Mesendoderm (in vitro differentiated cells): Measurements from ENCODE around the gene VPS11.
"Not testable (repeated sequence)": the region's sequence is repeated elsewhere in the genome, so short reads cannot be mapped to it uniquely, and the experiment has no call there.

Experiments
- DNase-seq: peaks from one replicate; pipeline ENCODE4 v3.0.0; 2013
- H2AK5ac ChIP-seq: 2 replicates; pipeline ENCODE4 v1.6.1; 2013; ENCODE audit warnings: low read length, inconsistent platforms
- H2BK120ac ChIP-seq: 2 replicates; pipeline ENCODE4 v1.6.1; 2013; ENCODE audit warnings: low read depth, mild to moderate bottlenecking, low read length, moderate library complexity, mixed read lengths
- H2BK15ac ChIP-seq: replicated peaks from 2 replicates; pipeline ENCODE4 v1.6.1; 2013; ENCODE audit warnings: low read depth, mild to moderate bottlenecking, moderate library complexity
- H2BK5ac ChIP-seq: 2 replicates; pipeline ENCODE4 v1.6.1; 2013; ENCODE audit warnings: low read length, inconsistent platforms
- H3K18ac ChIP-seq: 2 replicates; pipeline ENCODE4 v1.6.1; 2013; ENCODE audit warnings: mild to moderate bottlenecking, low read length, mixed read lengths
- H3K23ac ChIP-seq: one replicate; pipeline ENCODE4 v1.6.1; 2013; ENCODE audit warnings: low read length
- H3K27ac ChIP-seq: 2 replicates; pipeline ENCODE4 v1.5.1; 2013; ENCODE audit warnings: low read depth, mild to moderate bottlenecking, inconsistent platforms, low read length, moderate library complexity
- H3K27me3 ChIP-seq: 2 replicates; pipeline ENCODE4 v1.6.1; 2013; ENCODE audit warnings: low read length, control low read depth, mild to moderate bottlenecking, inconsistent platforms; ENCODE audit not compliant: insufficient read depth, poor library complexity
- H3K36me3 ChIP-seq: 2 replicates; pipeline ENCODE4 v1.6.1; 2013; ENCODE audit warnings: low read length, inconsistent platforms; ENCODE audit not compliant: control insufficient read depth, insufficient read depth
- H3K4ac ChIP-seq: one replicate; pipeline ENCODE4 v1.6.1; 2013; ENCODE audit warnings: low read depth, mild to moderate bottlenecking, low read length, moderate library complexity
- H3K4me1 ChIP-seq: 2 replicates; pipeline ENCODE4 v1.6.1; 2013; ENCODE audit warnings: low read depth, low read length, inconsistent platforms; ENCODE audit not compliant: control insufficient read depth
- H3K4me2 ChIP-seq: 2 replicates; pipeline ENCODE4 v1.6.1; 2013; ENCODE audit warnings: low read length
- H3K4me3 ChIP-seq: 2 replicates; pipeline ENCODE4 v1.5.1; 2013; ENCODE audit warnings: mild to moderate bottlenecking, low read length
- H3K56ac ChIP-seq: one replicate; pipeline ENCODE4 v1.6.1; 2013; ENCODE audit warnings: low read length
- H3K79me1 ChIP-seq: 2 replicates; pipeline ENCODE4 v1.6.1; 2013; ENCODE audit warnings: low read length, inconsistent platforms
- H3K79me2 ChIP-seq: 2 replicates; pipeline ENCODE4 v1.6.1; 2013; ENCODE audit warnings: mild to moderate bottlenecking, low read length; ENCODE audit not compliant: control insufficient read depth, insufficient read depth
- H3K9ac ChIP-seq: 2 replicates; pipeline ENCODE4 v1.6.1; 2013; ENCODE audit warnings: low read length, inconsistent platforms
- H4K5ac ChIP-seq: one replicate; pipeline ENCODE4 v1.6.1; 2013; ENCODE audit warnings: low read length
- H4K8ac ChIP-seq: one replicate; pipeline ENCODE4 v1.6.1; 2013; ENCODE audit warnings: low read depth, mild to moderate bottlenecking, control low read depth, low read length, moderate library complexity
- WGBS: extraction: QIAGEN DNeasy Blood & Tissue Kit; methylation state at CpG from one replicate; pipeline ENCODE4 v1.1.7; 2013; ENCODE audit warnings: low lambda C conversion rate, missing lambda C conversion rate; ENCODE audit not compliant: insufficient coverage; ENCODE audit errors: extremely low coverage; 5-methylcytosine and 5-hydroxymethylcytosine counted together

The VPS11 gene

DNA sequence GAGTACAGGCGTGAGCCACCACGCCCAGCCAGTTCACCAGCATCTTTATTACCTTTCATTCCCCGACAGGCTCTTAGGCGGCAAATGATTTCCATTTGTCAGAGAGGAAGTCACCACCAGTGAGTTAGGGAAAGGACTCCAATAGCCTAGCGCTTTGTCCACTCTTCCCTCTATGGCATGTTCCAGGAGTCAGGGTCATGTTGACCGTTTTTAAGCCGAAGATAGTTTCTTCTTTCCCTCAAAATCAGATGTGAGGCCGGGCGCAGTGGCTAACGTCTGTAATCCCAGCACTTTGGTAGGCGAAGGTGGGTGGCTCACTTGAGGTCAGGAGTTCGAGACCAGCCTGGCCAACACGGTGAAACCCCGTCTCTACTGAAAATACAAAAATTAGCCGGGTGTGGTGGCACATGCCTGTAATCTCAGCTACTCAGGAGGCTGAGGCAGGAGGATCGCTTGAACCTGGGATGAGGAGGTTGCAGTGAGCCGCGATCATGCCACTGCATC lies 35.6 kb downstream of the VPS11 start:
- not testable (repeated sequence) for H2BK120ac ChIP-seq, H3K4ac ChIP-seq, H4K8ac ChIP-seq, H3K79me2 ChIP-seq, H3K27me3 ChIP-seq, H3K4me2 ChIP-seq, DNase-seq, H2BK5ac ChIP-seq, H3K36me3 ChIP-seq, H3K4me3 ChIP-seq, H3K18ac ChIP-seq, H2AK5ac ChIP-seq, H3K79me1 ChIP-seq, H3K9ac ChIP-seq, H2BK15ac ChIP-seq, H3K23ac ChIP-seq, H4K5ac ChIP-seq
- Histone ChIP-seq H3K27ac (peak overlapping the region; percentile 21), H3K56ac (peak overlapping the region; percentile 29), H3K4me1 (peaks cover 10% of the 10 kb centered on the region)
- WGBS, result no CpG with 5 or more reads among the region's 18 CpGs

GRCh38 chr11:119103793-119104192 lies 36.2 kb downstream of the VPS11 start:
- Histone ChIP-seq H3K79me2 (peaks cover 6% of the 10 kb centered on the region), H2AK5ac (no peak overlapping the region), H3K27ac (no peak overlapping the region), H3K4ac (no peak overlapping the region), H3K9ac (no peak overlapping the region), H2BK15ac (no peak overlapping the region), H3K56ac (no peak overlapping the region), H3K79me1 (peaks cover 5% of the 10 kb centered on the region), H3K4me2 (no peak overlapping the region), H3K27me3 (no peaks in the 10 kb centered on the region), H3K4me3 (no peak overlapping the region), H3K23ac (no peak overlapping the region), H4K5ac (no peak overlapping the region), H3K4me1 (peaks cover 16% of the 10 kb centered on the region), H3K18ac (no peak overlapping the region), H3K36me3 (no peaks in the 10 kb centered on the region), H2BK5ac (no peak overlapping the region), H2BK120ac (no peak overlapping the region), H4K8ac (no peak overlapping the region)
- WGBS, result no CpG with 5 or more reads among the region's 4 CpGs
- no peak for DNase-seq

- H2AK5ac ChIP-seq, result no peak within 1 kb of the TSS
- no peaks in the 10 kb centered on the region for H3K27me3 ChIP-seq
- DNase-seq, result peak; percentile 92
- H3K79me2 ChIP-seq, result no peaks in the 10 kb centered on the region
- no peak within 1 kb of the TSS for H3K23ac ChIP-seq
- peak within 1 kb of the TSS; percentile 82 for H3K4me2 ChIP-seq
- peak within 1 kb of the TSS; percentile 73 for H3K9ac ChIP-seq
- no peak within 1 kb of the TSS for H2BK15ac ChIP-seq
- no peak within 1 kb of the TSS for H2BK120ac ChIP-seq
- peak within 1 kb of the TSS; percentile 91 for H3K56ac ChIP-seq
- H3K36me3 ChIP-seq, result no peaks in the 10 kb centered on the region
- WGBS, result no CpG with 5 or more reads among the region's 49 CpGs
- H3K27ac ChIP-seq, result no peak within 1 kb of the TSS
- H3K79me1 ChIP-seq, result no peaks in the 10 kb centered on the region
- peak within 1 kb of the TSS; percentile 40 for H3K4ac ChIP-seq
- no peak within 1 kb of the TSS for H4K5ac ChIP-seq
- H3K18ac ChIP-seq, result no peak within 1 kb of the TSS
- peak within 1 kb of the TSS; percentile 67 for H3K4me3 ChIP-seq
- no peak within 1 kb of the TSS for H4K8ac ChIP-seq
- peaks cover 13% of the 10 kb centered on the region for H3K4me1 ChIP-seq
- no peak within 1 kb of the TSS for H2BK5ac ChIP-seq
These were observed 39.2 kb downstream of the VPS11 start, which contains the start of gene C2CD2L for GRCh38 chr11:119106564-119107537. C2CD2L (plus strand) TSS chr11:119107344; CDS start chr11:119107742, 398 bp downstream.

DNA sequence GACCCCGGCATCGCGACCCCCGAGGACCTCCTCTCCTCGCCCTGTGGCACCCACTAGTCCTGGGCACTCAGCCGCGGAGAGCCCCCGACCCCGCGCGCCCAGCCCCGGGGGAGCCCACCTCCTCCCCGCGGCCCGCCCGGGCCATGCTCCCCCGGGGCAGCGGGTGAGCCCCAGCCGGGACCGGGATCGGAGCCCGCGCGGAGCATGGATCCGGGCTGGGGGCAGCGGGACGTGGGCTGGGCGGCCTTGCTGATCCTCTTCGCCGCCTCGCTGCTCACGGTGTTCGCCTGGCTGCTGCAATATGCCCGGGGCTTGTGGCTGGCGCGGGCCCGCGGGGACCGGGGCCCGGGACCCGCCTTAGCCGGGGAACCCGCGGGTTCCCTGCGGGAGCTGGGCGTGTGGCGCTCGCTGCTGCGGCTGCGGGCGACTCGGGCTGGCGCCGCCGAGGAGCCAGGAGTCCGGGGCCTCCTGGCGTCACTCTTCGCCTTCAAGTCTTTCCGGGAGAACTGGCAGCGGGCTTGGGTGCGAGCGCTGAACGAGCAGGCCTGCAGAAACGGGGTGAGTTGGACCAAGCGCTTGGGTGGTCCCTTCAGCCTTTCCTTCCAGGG lies 40.0 kb downstream of the VPS11 start:
- H3K9ac ChIP-seq, result peak overlapping the region; percentile 73
- H3K18ac ChIP-seq, result no peak overlapping the region
- no CpG with 5 or more reads among the region's 65 CpGs for WGBS
- no peak overlapping the region for H4K5ac ChIP-seq
- no peaks in the 10 kb centered on the region for H3K79me1 ChIP-seq
- no peak overlapping the region for H3K27ac ChIP-seq
- H3K4ac ChIP-seq, result no peak overlapping the region
- H2AK5ac ChIP-seq, result no peak overlapping the region
- H3K4me3 ChIP-seq, result peak overlapping the region; percentile 67
- no peak overlapping the region for H2BK15ac ChIP-seq
- H3K36me3 ChIP-seq, result no peaks in the 10 kb centered on the region
- peak overlapping the region; percentile 72 for H3K4me2 ChIP-seq
- DNase-seq, result no peak
- H2BK120ac ChIP-seq, result no peak overlapping the region
- no peaks in the 10 kb centered on the region for H3K27me3 ChIP-seq
- H3K79me2 ChIP-seq, result no peaks in the 10 kb centered on the region
- H4K8ac ChIP-seq, result no peak overlapping the region
- no peak overlapping the region for H3K23ac ChIP-seq
- H2BK5ac ChIP-seq, result no peak overlapping the region
- H3K4me1 ChIP-seq, result peaks cover 13% of the 10 kb centered on the region
- H3K56ac ChIP-seq, result peak overlapping the region; percentile 86

- Histone ChIP-seq H3K4me2 (peak overlapping the region; percentile 72), H4K8ac (no peak overlapping the region), H2AK5ac (no peak overlapping the region), H3K36me3 (no peaks in the 10 kb centered on the region), H3K18ac (no peak overlapping the region), H2BK120ac (no peak overlapping the region), H3K79me2 (no peaks in the 10 kb centered on the region), H3K4me1 (peaks cover 13% of the 10 kb centered on the region), H3K27ac (no peak overlapping the region), H2BK5ac (no peak overlapping the region), H3K23ac (peak overlapping the region; percentile 30), H3K4ac (no peak overlapping the region), H3K9ac (peak overlapping the region; percentile 73), H3K56ac (peak overlapping the region; percentile 86), H3K4me3 (peak overlapping the region; percentile 67), H2BK15ac (no peak overlapping the region), H3K79me1 (no peaks in the 10 kb centered on the region), H3K27me3 (no peaks in the 10 kb centered on the region), H4K5ac (no peak overlapping the region)
- no CpG with 5 or more reads among the region's 8 CpGs for WGBS
- DNase-seq, result peak; percentile 75
These were observed 40.7 kb downstream of the VPS11 start for GRCh38 chr11:119108146-119108856.
